Measurements from ENCODE around the gene EIF4E1B.

EIF4E1B gene

GRCh38 chr5:176671399-176671798 is 40.9 kb downstream of the EIF4E1B start:
- CTCF ChIA-PET = interaction anchor here (1.0 kb wide), 1 partner anchor 11 kb away, joined by 3 read pairs; no protein-coding TSS in a partner anchor
- TF ChIP-seq TARDBP (IDR thresholded peaks at IDR 0.05) (no peak), FOXM1 (IDR thresholded peaks at IDR 0.05; ENCODE audit: borderline replicate concordance) (no peak), ELF4 (IDR thresholded peaks at IDR 0.05) (no peak), ARNT (IDR thresholded peaks at IDR 0.05) (no peak), NFRKB (IDR thresholded peaks at IDR 0.05) (no peak), FOXA1 (IDR thresholded peaks at IDR 0.05) (no peak), LEF1 (IDR thresholded peaks at IDR 0.05; ENCODE audit: borderline replicate concordance) (no peak), FOXK2 (IDR thresholded peaks at IDR 0.05) (no peak), ZNF384 (IDR thresholded peaks at IDR 0.05) (no peak), SUZ12 (IDR thresholded peaks at IDR 0.05) (no peak), BHLHE40 (IDR thresholded peaks at IDR 0.05; ENCODE audit: borderline replicate concordance) (no peak)
- TF ChIP-seq, protein P1, sequence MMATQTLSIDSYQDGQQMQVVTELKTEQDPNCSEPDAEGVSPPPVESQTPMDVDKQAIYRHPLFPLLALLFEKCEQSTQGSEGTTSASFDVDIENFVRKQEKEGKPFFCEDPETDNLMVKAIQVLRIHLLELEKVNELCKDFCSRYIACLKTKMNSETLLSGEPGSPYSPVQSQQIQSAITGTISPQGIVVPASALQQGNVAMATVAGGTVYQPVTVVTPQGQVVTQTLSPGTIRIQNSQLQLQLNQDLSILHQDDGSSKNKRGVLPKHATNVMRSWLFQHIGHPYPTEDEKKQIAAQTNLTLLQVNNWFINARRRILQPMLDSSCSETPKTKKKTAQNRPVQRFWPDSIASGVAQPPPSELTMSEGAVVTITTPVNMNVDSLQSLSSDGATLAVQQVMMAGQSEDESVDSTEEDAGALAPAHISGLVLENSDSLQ (IDR thresholded peaks at IDR 0.05) = no peak
- POLR2A ChIA-PET = no interaction called here
- no peak for DNase-seq (ENCODE audit: extremely low spot score)

DNA sequence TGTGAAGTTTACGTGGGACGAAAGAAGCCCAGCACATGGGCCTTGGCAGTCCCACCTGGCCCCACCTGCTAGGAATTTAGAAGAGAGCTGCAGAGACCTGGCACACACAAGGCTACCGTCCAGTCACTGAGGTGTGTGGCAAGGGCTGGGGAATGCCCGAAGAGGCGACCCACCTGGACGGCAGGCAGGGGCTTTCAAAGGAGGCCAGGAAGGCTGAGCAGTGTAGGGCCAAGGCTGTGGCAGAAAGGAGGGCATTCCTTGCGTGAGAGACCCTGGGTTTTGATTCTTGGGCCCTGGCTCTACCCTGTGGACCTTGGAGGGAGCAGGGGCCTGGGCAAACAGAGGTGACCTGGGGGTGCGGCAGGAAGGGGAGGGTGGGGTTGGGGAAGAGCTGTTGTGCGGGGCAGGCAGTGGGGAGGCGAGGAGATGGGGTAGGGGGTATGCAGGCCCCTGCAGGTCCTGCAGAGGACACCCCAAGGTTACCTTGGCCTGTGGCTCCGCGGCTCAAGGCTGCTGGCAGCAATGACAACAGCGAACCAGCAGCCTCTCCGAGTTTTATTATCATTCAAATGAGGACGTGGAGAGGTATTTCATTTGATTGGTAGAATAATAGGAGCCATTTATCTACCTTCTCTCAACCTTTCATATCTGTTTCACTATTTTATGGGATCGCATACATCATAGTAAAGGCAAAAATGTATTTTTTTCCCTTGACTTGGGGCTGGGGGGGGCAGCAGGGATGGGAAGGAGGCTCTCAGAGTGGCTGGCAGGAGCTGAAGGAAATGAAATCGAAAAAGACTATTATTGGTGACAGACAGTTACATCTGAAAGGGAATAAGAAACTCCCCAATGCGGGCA is 41.6 kb downstream of the EIF4E1B start:
- ChIA-PET POLR2A (no interaction called here), CTCF (interaction anchor here (1.0 to 2.8 kb wide), 2 partner anchors 11 to 12 kb away, joined by 3 to 10 read pairs; no protein-coding TSS in a partner anchor)
- DNase-seq (ENCODE audit: extremely low spot score) = no peak
- TF ChIP-seq SUZ12 (IDR thresholded peaks at IDR 0.05) (no peak), ZNF384 (IDR thresholded peaks at IDR 0.05) (no peak), L3MBTL2 (conservative IDR thresholded peaks at IDR 0.05) (no peak), BHLHE40 (IDR thresholded peaks at IDR 0.05; ENCODE audit: borderline replicate concordance) (no peak), LEF1 (IDR thresholded peaks at IDR 0.05; ENCODE audit: borderline replicate concordance) (no peak), FOXM1 (IDR thresholded peaks at IDR 0.05; ENCODE audit: borderline replicate concordance) (no peak), TARDBP (IDR thresholded peaks at IDR 0.05) (no peak), ELF4 (IDR thresholded peaks at IDR 0.05) (no peak), ARNT (IDR thresholded peaks at IDR 0.05) (no peak), SP1 (IDR thresholded peaks at IDR 0.05) (no peak), HDGF (IDR thresholded peaks at IDR 0.05; ENCODE audit: borderline replicate concordance) (no peak), FOXA1 (IDR thresholded peaks at IDR 0.05) (no peak), FOXK2 (IDR thresholded peaks at IDR 0.05) (no peak), CTBP1 (IDR thresholded peaks at IDR 0.05; ENCODE audit: borderline replicate concordance) (no peak), NFRKB (IDR thresholded peaks at IDR 0.05) (no peak)
- TF ChIP-seq, protein P1 (IDR thresholded peaks at IDR 0.05) = no peak

DNA sequence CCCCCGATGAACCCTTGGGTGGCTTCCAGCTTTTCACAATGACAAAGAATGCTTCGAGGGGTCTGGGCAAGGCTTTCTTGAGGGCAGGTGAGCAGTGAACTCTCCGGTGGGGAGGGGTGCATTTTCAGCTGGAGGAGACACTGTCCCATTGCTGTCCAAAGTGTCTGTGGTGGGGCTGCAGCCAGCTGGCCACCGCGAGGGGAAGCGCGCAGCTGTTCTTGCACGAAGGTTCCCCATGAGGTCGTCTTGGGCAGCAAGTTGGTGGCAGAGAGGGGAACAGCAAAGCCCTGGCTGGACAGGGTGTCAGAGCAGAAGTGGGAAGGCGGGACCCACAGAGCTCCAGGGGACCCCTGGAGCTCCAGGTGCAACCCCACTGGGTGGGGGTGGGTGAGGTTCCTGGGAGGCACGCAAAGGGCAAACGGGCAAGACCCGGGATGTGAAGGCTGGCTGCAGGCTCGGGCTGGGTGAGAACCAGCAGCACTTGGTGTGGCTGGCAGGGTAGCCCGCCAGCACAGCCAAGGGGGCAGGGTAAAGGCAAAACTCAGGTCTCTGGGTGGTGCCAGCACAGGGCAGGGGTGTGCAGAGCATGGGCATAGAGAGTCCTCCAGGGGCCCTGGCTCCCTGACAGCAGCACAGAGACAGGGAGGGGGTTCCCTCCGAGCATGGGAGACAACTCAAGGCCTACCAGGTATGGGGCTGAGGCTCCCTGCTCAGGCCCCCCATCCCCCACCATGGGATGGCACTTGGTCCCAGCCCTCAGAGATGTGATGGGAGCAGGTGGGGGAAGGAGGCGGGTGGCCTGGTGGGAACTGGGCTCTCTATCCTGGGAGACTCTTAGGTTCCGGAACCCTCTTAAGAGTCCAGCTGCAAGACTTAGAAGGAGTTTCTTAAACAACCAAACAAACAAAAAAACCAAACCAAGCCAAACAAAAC is 43.4 kb downstream of the EIF4E1B start:
- CTCF ChIA-PET = interaction anchor here (2.8 kb wide), 1 partner anchor 13 kb away, joined by 10 read pairs; no protein-coding TSS in a partner anchor

GRCh38 chr5:176674799-176675198 is 44.3 kb downstream of the EIF4E1B start:
- POLR2A ChIA-PET = no interaction called here
- no peak for DNase-seq (ENCODE audit: extremely low spot score)
- CTCF ChIA-PET = interaction anchor here (0.9 to 2.8 kb wide), 2 partner anchors 14 to 221 kb away, joined by 3 to 10 read pairs; no protein-coding TSS in a partner anchor
- TF ChIP-seq ZNF384 (IDR thresholded peaks at IDR 0.05) (no peak), ARNT (IDR thresholded peaks at IDR 0.05) (no peak), ELF4 (IDR thresholded peaks at IDR 0.05) (no peak), SUZ12 (IDR thresholded peaks at IDR 0.05) (no peak), SP1 (IDR thresholded peaks at IDR 0.05) (no peak), NFRKB (IDR thresholded peaks at IDR 0.05) (no peak), BHLHE40 (IDR thresholded peaks at IDR 0.05; ENCODE audit: borderline replicate concordance) (no peak), L3MBTL2 (conservative IDR thresholded peaks at IDR 0.05) (no peak)

More for the DNA sequence above, 43.4 kb downstream of the EIF4E1B start:
- DNase-seq (ENCODE audit: extremely low spot score) = no peak
- TF ChIP-seq HDGF (IDR thresholded peaks at IDR 0.05; ENCODE audit: borderline replicate concordance) (no peak), ARNT (IDR thresholded peaks at IDR 0.05) (no peak), ZNF384 (IDR thresholded peaks at IDR 0.05) (no peak), CTBP1 (IDR thresholded peaks at IDR 0.05; ENCODE audit: borderline replicate concordance) (no peak), SUZ12 (IDR thresholded peaks at IDR 0.05) (no peak), FOXA1 (IDR thresholded peaks at IDR 0.05) (no peak), L3MBTL2 (conservative IDR thresholded peaks at IDR 0.05) (no peak)
- TF ChIP-seq, protein P1 (IDR thresholded peaks at IDR 0.05) = no peak
- POLR2A ChIA-PET = no interaction called here

GRCh38 chr5:176675676-176676360 is 45.3 kb downstream of the EIF4E1B start:
- ChIA-PET CTCF (interaction anchor here (0.6 to 1.5 kb wide), 3 partner anchors 18 to 220 kb away, joined by 3 read pairs; no protein-coding TSS in a partner anchor), POLR2A (interaction anchor here (0.5 kb wide), 1 partner anchor 466 kb away, joined by 3 read pairs; no protein-coding TSS in a partner anchor)
- TF ChIP-seq CTBP1 (IDR thresholded peaks at IDR 0.05; ENCODE audit: borderline replicate concordance) (no peak), L3MBTL2 (conservative IDR thresholded peaks at IDR 0.05) (no peak; the same call in 1 of the 2 replicates), ARNT (IDR thresholded peaks at IDR 0.05) (no peak), LEF1 (IDR thresholded peaks at IDR 0.05; ENCODE audit: borderline replicate concordance) (no peak), NFRKB (IDR thresholded peaks at IDR 0.05) (no peak), TARDBP (IDR thresholded peaks at IDR 0.05) (no peak), FOXM1 (IDR thresholded peaks at IDR 0.05; ENCODE audit: borderline replicate concordance) (no peak), FOXA1 (IDR thresholded peaks at IDR 0.05) (no peak), BHLHE40 (IDR thresholded peaks at IDR 0.05; ENCODE audit: borderline replicate concordance) (no peak), FOXK2 (IDR thresholded peaks at IDR 0.05) (no peak), SUZ12 (IDR thresholded peaks at IDR 0.05) (no peak)
- TF ChIP-seq, protein P1 (IDR thresholded peaks at IDR 0.05) = no peak
- peak; percentile 52 for DNase-seq (ENCODE audit: extremely low spot score)

All from HEK293T (cell line).